GM19023 (cell line): Measurements from ENCODE around the gene C6orf120.
A peak's percentile ranks its signal among the peaks of the same experiment; 100 is the strongest.

Experiments
- ATAC-seq: cut with Tn5 transposase; IDR thresholded peaks from one replicate; pipeline ENCODE4 v1.9.1; 2021; ENCODE audit warnings: mild to moderate bottlenecking, moderate library complexity; ENCODE audit not compliant: unreplicated experiment

The C6orf120 gene

DNA sequence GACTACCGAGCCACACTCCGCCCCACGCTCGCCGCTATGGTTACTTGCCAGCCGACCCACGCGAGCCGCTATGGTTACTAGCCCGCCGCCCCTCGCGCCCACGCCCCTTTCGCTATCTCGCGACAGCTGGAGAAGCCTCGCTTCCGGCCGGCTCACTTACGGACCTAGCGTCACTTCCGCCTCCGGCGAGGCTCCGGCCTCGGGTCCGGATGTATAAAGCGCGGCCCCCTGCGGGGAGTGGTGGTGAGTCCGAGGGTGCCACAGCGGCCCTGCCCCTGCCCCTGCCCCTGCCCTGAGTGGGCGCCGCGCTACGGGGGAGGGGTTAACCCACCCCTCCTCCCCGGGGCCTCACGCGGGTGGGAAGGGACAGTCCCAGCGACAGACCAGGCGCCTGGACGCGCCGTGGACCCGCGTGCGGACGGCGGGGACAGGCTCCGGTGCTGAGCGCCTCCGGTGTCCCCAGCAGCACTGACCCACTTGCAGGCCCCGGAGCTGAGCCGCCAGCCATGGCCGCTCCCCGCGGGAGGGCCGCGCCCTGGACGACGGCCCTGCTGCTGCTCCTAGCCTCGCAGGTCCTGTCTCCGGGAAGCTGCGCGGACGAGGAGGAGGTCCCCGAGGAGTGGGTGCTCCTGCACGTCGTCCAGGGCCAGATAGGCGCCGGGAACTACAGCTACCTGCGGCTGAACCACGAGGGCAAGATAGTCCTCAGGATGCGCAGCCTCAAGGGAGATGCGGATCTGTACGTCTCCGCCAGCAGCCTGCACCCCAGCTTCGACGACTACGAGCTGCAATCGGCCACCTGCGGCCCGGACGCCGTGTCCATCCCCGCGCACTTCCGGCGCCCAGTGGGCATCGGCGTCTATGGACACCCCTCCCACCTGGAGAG lies at the start of gene C6orf120, which contains the start of gene WDR27:
Gene C6orf120, plus strand, starts transcription at position 173 of the 886 bp plus-strand sequence. Its CDS starts 334 bp downstream, at position 507.
Gene WDR27, minus strand, starts transcription at position 76 of the 886 bp plus-strand sequence. CDS start 13,024 bp downstream, outside the sequence.
- peak; percentile 93 for ATAC-seq

DNA sequence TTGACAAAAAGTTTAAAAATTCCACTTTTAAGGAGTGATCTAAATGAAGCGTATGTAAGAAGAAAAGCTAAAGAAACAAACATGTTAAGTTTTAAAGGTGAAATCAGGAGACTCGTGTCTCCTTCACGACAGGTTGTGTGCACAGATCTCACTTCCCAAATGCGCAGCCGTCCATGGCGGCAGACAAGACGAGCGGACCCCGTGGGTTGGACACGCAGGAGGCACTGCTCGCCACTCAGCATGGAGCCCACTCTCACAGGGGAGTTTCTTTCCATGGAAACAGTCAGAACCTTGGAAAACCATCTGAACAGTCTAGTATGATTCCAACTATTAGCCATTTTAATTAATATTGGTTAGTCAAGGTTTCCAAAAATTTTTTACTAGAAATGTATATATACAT lies 49.0 kb upstream of the C6orf120 start:
- no peak for ATAC-seq

DNA sequence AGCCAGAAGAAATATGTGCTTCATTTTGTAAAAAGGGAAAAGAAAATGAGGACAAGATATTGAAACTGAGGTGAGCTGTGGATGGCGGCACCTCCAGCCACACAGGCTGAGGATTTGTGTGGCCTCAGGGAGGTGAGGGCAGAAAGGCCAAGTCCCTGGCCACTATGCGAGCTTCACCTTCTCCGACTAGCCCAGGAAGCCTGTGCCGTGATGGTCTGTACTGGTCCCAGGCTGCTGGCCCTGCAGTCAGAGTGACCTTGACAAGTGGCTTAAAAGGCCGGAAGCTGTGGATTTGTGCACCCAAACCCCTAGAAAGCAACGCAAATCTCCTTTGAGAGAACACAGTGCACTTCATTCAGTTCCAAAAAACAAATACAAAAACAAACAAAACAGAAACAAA lies 48.2 kb upstream of the C6orf120 start:
- no peak for ATAC-seq

DNA sequence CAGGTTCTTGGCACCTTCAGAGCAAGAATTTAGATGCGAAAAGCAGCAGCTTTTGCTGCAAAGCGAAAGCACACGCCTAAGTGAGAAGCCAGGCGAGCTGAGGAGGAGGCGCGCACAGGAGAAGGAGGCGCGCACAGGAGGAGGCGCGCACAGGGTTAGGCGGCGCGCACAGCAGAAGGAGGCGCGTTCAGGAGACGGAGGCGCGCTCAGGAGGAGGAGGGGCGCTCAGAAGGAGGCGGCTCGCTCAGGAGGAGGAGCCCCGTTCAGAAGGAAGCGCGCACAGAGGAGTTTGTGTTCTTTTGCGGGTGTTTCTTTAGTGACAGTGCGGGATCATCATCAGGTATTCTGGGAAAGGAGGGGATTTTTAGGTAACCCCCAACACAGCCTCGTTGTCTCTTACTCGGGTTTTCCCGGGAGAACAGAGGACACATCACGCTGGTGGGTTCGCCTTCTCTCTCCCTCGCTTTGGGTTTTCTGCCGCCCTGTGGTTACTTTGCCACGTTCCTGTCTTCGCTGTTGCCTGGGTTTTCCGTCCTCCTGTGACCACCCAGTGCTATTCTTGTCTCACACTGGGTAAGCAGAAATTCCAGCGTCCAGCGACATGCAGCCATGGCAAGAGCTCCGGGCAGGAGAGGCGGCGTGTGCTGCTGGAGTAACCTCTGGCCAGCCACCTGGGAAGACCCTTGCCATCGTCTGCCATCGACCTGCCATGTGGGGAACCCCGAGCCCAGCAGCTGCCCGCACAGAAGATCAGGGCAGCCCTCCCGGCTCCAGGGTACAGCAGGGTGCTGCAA lies 47.1 kb upstream of the C6orf120 start:
- peak; percentile 93 for ATAC-seq

DNA sequence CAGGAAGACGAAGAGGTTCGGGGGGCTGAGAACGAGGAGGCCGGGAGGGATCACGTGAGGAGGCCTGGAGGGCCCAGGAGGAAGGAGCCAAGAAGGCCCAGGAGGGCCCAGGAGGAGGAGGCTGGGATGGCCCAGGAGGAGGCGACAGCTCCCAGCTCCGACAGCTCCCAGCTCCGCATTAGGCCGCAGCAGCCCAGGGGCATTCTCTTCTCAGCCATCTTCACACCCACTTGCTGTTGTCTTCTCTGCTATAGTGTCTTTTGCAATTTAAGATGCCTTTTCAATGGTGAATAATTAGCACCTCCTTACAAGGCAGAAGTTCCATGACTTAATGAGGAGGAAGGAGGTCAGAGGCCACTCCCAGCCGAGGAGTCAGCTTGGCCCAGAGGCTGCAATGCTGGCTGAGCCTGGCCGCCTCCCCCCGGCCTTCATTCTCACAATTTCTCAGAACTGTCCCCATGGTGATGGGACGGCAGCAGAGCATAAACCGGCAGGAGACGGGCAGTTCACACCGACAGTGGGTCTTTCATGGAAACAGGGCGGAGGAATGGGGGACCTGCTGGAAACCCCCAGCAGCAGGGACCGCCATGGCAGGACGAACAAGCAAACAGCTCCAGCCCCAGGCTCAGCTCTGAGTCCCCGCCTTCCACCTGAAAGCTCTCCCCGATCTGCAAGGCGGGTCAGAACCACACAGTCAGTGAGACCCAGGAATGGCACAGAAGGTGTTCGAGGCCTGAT lies 45.2 kb upstream of the C6orf120 start:
- no peak for ATAC-seq

DNA sequence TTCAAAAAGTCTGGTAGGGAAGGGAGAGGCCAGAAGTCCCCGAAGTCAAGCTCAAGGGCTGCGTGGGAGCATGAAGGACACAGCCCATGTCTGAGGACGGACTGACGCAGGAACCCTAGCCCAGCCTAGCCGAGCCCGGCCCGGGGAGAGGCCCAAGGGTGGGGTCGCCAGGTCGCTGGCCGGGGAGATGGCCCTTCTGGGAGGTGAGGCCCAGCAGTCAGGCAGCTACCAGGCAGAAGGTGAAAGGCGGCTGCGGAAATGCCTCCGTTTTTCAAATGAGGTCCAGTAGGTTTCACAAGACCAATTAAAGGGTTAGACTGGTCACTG lies 44.7 kb upstream of the C6orf120 start:
- ATAC-seq: no peak

DNA sequence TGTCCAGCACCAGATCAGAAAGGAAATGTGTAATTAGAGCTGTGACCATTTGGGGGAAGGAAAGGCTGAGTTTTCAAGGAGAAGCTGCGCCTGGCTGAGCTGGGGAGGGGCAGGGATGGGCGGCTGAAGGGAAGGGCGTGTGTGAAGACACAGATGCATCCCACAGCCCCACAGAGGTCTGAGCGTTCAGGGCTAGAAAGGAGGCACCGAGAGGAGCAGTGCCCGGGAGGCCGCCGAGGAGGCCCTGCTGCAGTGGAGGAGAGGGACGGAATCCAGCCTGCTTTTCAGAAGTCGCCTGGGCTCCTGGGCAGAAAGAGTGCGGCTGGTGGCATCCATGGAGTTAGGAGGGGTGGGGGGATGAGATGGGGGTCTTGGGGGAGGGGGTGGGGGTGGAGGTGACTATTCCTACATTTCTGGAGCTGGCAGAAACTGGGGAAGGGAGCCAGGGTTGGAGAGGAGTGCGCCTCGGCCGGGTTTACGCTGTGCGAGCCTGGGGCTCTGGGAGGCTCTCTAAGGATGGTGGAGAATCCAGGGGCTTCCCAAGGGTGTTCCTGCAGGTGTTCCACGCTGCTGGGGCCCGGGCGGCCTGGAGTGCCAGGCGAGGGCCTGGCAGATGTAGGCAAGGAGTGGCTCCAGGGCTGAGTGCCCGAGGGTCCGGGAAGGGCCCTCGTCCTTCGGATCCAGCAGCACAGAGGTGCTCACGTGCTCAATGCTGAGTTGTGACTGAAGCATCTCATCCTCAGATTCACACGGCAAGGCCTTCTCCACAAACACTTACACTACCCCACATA lies 41.9 kb upstream of the C6orf120 start:
- ATAC-seq: no peak

DNA sequence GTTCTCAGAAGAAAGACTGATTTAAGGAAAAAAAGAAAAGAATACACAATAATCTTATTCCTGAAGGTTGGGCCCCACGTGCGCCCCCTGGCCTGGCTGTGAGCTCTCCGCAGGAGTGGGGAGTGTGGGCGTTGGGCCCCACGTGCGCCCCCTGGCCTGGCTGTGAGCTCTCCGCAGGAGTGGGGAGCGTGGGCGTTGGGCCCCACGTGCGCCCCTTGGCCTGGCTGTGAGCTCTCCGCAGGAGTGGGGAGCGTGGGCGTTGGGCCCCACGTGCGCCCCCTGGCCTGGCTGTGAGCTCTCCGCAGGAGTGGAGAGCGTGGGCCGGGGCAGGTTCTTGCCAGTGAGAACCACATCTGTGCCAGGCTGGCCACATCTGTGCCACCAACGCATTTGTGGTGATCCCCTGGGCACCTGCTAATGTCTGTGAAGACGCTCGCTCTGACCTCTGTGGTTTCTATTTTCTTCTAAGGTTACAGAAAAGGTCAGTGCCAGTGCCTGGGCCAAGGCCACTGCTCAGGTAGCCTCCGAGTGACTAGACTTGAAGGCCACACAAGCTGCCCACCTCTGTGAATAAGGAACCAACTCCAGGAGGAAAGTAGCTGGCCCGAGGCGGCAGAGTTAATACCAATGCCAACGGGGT lies 41.1 kb upstream of the C6orf120 start:
- no peak for ATAC-seq

DNA sequence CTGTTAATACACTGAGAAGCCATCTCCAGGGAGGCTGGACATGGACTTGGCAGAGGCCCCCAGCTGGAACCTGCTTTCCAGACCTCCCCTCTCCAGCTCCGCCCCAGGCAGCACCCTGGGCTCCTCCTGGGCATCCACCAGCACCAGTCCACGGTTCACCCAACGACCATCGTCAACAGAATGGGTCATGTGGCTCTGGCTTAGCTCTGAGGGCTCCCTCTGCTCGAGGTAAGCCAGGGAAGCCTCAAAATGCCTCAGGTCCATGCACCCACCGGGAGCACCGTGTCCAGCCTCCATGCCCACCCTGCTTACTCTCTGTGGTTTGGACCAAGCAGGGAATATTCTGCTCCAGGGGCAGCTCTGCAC lies 40.6 kb upstream of the C6orf120 start:
- no peak for ATAC-seq

DNA sequence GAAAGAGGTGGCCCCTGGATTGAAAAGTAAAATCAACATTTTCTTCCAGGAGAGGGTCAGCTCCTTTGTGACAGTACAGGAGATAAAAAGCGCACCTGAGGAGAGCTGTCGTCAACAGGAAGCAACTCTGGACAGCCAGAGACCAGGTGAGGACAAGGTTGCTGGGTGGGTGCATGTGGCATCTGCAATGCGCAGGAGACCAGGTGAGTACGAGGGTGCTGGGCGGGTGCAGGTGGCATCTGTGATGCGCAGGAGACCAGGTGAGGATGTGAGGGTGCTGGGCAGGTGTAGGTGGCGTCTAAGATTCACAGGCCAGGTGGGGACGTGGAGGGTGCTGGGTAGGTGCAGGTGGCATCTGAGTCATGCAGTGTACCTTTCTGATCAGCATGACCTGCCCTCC lies 38.5 kb upstream of the C6orf120 start:
- no peak for ATAC-seq

DNA sequence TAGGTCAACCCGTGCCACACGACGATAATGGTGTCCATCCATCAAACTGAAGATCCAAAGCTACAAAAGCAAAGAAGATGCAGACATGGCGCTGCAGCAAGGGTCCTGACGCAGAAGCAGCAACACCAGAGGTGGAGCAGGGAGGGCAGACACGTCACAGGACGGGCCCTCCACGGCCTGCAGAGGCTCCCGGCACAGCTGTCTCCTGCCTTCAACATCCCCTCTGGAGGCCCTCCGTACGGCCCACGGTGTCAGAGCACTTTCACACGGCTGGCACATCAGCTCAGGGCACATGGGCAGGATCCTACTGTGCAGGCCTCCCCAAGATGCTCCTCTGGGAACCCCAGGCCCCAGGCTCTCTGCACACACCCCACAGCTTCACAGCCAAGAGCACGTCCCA lies 37.7 kb upstream of the C6orf120 start:
- ATAC-seq: no peak

DNA sequence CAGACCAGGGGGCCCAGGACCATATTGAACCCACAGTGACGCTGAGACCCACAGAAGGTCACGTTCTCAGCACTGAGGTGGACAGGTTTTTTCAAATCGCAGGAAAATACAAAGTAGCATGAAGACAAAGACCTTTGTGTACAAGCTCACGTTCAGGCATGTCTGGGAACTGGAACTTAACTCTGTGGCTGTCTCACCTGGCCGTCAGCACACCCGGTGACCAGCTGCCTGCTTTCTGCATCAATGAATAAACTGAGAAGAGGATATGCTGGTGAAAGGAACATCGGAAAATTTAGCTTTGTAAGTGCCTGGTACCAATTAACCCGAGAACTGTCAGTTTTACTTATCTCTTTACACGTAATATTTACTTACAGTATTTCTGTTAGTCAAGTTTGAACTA lies 36.6 kb upstream of the C6orf120 start:
- no peak for ATAC-seq

DNA sequence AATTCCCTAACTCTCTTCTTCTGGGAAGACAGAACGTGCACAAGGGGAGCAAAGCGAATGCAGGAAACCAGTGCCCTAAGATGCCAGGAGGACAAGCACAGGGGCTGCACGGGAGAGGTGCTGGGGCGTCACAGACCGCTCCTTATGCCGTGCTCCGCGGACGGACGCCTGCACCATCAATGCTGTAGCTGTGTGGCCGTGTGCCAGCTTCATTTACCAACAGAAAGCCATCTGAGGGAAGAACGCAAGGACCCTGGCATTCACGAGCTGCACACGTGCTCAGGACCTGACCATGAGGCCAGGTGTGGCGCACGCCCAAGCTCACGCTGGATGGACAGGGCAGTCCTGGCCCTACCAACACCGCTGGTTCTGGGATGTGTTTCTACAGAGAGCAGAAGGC lies 35.5 kb upstream of the C6orf120 start:
- ATAC-seq: no peak

DNA sequence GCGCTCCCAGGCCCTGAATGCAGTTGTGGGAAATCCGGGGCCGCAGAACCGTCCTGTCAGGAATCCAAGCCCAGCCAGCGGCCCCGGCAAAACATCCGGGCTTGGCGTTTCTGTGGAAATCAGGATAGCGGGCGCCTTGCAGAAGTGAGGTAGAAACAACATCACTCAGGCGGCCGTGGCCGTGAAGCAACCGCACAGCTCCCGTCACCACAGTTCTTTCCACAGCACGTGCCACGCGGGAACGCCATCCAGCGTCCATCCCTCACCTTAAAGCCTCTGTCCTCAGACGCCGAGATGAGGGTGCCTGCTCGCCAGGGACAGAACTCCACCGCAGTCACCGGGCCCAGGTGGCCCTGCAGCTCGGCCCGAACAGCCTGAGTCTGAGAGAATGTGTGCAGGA lies 34.2 kb upstream of the C6orf120 start:
- no peak for ATAC-seq

DNA sequence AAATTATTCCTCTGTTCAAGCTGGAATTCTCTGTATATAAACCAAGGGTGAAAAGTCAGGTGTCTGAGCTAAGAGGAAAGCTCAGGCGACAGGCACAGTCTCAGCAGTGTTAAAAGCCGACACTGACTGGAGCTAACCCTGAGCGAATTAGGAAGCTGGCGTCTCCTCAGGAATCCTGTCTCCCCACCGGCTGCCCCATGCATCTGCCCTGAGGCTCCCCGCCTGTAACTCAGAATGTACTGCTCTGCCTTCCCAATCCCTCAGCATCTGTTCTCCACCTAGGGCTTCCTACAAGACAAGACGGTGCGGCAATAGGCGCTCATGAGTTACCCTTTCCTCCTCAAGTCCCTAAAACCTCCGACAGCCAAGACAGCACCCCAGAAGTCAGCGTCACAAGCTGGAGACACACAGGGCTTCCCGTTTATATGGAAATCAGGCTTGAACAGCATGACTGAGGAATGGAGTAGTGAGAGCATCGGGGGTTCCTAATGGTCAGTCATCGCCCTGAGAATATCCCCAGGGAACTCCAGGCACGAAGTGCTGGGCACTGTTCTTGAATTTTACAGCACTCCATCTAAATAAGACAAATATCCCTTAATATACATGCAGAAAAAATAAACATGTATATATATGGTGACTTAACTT lies 33.6 kb upstream of the C6orf120 start:
- ATAC-seq: no peak

DNA sequence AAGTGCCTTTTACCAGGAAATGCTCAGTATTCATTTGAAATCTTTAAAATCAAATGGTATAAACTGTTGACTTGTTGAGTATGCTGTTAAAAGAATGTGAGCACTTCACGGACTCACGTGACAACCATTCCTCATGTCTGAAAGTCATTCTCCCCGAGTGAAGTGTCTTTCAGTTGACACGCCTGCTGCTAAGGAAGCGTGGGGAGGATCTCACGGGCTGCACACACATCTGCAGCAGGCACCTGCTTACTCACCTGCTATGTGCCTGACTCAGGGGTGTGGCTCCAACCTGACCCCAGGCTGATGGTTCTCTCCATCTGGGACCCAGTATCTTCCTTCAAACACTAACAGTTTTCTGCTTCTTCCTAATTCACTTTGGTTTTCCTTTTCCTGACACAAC lies 32.8 kb upstream of the C6orf120 start:
- no peak for ATAC-seq

DNA sequence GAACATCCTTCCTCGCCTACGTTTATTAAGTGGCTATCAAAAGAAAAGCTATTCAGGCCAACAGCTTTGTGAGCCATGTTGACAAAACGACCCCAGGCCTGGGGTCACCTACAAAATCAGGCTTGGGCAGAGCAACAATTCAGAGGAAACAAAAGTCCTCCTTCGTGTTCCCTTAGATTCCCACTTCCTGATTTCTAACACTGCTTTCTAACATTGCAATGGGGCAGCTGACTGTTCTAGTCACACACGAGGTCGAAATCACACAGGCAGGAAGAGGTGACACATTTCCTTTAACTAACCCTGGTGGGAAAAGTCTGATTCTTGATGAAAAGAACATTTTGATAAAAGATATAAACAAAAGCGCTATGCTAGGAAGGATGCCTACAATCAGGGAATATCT lies 32.0 kb upstream of the C6orf120 start:
- ATAC-seq: no peak

DNA sequence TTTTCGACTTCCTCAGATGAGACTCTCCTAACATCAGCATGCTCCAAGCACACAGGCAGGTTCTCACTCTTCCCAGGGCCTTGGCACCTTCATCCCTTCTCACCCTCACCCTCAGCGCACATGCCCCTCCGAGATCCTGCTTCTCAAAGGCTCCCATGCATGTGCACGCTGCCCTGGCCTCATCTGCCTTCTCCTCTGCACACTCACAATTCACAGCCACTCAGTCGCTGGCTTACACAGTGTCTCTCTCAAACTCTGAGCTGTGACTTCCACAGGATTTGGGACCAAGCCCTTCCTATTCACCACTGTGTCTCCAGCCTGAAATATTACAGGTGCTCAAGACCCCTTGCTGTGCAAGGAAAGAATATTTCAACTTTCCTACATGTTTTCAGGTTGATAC lies 30.4 kb upstream of the C6orf120 start:
- no peak for ATAC-seq

DNA sequence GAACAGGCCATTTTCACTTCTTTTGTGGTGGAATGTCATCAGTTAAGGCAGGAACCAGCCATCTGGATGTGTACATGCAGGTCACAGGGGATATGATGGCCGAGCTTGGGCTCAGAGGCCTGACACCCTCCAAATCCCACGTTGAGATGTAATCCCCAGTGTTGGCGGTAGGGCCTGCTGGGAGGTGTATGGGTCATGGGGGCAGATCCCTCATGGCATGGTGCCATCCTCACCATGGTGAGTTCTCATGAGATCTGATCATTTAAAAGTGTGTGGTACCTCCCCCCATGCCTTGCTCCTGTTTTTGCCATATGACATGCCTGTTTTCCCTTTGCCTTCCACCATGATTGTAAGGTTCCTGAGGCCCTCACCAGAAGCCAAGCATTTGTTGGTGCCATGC lies 26.9 kb upstream of the C6orf120 start:
- ATAC-seq: no peak

DNA sequence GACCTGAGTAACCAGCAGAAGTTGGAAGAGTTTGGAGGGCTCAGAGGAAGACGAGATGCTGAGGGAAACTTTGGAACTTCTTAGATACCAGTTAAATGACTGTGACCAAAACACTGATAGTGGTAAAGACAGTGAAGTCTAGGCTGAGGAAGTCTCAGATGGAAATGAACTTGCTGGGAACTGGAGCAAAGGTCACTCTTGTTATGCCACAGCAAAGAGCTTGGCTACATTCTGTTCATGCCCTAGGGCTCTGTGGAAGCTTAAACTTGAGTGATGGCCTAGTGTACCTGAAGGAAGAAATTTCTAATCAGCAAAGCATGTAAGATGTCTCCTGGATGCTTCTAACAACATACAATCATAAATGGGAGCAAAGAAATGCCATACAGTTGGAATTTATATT lies 24.8 kb upstream of the C6orf120 start:
- ATAC-seq: no peak
